ENCODE data around the gene ATP13A3.

- TF ChIP-seq, protein P1, sequence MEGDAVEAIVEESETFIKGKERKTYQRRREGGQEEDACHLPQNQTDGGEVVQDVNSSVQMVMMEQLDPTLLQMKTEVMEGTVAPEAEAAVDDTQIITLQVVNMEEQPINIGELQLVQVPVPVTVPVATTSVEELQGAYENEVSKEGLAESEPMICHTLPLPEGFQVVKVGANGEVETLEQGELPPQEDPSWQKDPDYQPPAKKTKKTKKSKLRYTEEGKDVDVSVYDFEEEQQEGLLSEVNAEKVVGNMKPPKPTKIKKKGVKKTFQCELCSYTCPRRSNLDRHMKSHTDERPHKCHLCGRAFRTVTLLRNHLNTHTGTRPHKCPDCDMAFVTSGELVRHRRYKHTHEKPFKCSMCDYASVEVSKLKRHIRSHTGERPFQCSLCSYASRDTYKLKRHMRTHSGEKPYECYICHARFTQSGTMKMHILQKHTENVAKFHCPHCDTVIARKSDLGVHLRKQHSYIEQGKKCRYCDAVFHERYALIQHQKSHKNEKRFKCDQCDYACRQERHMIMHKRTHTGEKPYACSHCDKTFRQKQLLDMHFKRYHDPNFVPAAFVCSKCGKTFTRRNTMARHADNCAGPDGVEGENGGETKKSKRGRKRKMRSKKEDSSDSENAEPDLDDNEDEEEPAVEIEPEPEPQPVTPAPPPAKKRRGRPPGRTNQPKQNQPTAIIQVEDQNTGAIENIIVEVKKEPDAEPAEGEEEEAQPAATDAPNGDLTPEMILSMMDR (IDR thresholded peaks at IDR 0.05) = no peak
- TF ChIP-seq POLR2AphosphoS5 (IDR thresholded peaks at IDR 0.05) = no peak
Observed at GRCh38 chr3:194357681-194358080, 129.1 kb downstream of the ATP13A3 start.

Data from upper lobe of left lung (tissue), 4 donors.